ENCODE results near the gene PIF1.

Gene PIF1

DNA sequence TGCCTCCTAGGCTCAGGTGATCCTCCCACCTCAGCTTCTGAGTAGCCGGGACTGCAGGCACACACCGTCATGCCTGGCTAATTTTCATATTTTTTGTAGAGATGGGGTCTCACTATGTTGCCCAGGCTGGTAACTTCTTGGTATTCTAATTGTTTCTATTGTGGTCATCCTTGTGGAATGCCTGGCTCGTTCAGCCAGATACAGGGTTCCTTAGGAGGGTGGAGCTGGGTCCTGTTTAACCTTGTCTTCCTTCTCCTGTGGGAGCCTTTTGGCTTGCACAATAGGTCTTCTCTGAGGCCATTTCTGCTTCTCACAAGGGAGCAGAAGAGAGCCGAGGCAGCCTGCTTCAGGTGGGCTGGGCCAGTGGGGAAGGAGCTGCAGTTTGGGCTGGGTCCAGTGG is 32.0 kb upstream of the PIF1 start:
- peak overlapping the region; percentile 59 for H3K4me3 Mint-ChIP-seq
- H3K9me3 Mint-ChIP-seq = no peaks in the 10 kb centered on the region
- peaks cover 42% of the 10 kb centered on the region for H3K36me3 Mint-ChIP-seq (ENCODE audit: insufficient read depth)
- peaks cover 62% of the 10 kb centered on the region for H3K4me1 Mint-ChIP-seq
- ATAC-seq (replicated peaks; ENCODE audit: extremely low read depth, poor library complexity, severe bottlenecking) (no peak), DNase-seq (ENCODE audit: low spot score in 2 of 2) (no peak)
- H3K27ac Mint-ChIP-seq (ENCODE audit: low read depth) = peak overlapping the region; percentile 94
- no peaks in the 10 kb centered on the region for H3K27me3 Mint-ChIP-seq

DNA sequence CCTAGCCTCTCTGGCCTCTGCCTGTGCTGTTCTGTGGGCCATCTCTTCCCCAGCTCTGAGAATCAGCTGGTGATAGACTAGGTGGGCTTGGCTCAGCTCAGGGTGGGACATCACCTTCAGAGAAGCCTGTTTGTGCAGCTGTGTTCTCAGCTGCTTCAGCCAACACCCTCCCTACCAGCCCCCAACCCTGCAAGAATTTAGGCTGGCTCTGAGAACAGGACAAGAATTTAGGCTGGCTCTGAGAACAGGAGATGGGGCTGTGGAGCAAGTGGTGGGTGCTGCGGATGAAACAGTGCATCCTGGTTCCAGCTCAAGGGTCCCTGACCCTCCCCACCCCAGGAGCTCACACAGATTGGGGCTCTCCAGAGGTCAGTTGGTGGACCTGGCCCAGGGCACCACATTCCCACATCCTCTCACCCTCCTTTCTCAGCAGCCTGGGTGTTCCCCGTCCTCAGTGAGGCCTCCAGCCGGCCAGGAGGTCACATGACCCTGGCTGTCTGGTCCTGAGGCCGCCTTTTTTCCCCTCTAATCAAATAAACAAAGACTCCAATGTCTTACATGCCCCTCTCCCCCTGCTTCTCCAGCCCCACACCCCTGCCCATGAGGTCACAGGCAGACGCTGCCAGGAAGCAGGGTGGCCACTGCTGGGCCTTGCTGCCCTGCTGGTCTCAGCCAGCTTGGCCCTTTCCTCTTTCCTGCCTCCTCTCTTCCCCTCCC is 31.1 kb upstream of the PIF1 start:
- no peak for ATAC-seq (replicated peaks; ENCODE audit: extremely low read depth, poor library complexity, severe bottlenecking)
- Mint-ChIP-seq H3K27ac (ENCODE audit: low read depth) (peak overlapping the region; percentile 94), H3K36me3 (ENCODE audit: insufficient read depth) (peaks cover 40% of the 10 kb centered on the region), H3K4me1 (peaks cover 62% of the 10 kb centered on the region), H3K4me3 (peak overlapping the region; percentile 59), H3K27me3 (no peaks in the 10 kb centered on the region), H3K9me3 (no peaks in the 10 kb centered on the region)
- no peak for DNase-seq (ENCODE audit: low spot score in 2 of 2)

DNA sequence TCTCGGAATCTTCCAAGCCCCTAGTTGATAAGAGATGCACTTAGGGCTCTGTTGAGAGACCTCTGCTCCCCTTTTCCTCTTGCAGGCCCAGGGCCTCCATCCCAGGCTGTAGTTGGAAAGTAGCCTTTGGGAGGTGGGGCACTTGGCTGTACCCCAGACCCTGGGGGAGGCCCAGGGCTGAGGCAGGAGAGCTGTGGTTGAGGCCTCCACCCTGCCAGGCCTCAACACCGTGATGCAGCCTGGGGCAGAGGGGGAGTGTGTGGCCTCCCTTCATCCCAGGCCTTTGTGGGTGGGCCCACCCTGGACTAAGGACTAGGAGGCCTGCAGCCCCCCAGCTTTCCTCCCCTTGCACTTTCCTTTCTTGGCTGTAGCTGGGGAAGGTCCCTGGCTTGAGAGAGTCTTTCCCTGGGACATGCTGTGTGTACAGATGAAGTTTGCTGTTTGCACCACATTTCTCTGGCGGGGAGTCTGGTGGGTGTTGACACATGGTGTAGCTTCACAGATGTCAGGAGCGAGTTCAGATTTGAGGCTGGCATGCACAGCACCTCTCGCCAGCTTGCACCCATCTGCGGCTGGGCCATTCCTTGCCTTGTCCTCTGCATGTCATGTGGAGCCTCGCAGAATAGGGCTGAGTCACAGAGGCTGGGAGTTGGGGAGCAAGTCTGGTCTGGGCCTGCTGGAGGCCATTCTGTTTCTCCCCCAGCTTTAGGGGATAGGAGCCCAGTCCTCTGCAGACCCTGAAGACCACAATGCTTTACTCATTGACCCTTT is 29.9 kb upstream of the PIF1 start:
- Mint-ChIP-seq H3K4me3 (peak overlapping the region; percentile 53), H3K4me1 (peaks cover 70% of the 10 kb centered on the region), H3K27me3 (no peaks in the 10 kb centered on the region), H3K36me3 (ENCODE audit: insufficient read depth) (peaks cover 40% of the 10 kb centered on the region), H3K9me3 (no peaks in the 10 kb centered on the region), H3K27ac (ENCODE audit: low read depth) (peak overlapping the region; percentile 94)
- DNase-seq (ENCODE audit: low spot score in 2 of 2) (no peak), ATAC-seq (replicated peaks; ENCODE audit: extremely low read depth, poor library complexity, severe bottlenecking) (no peak)

DNA sequence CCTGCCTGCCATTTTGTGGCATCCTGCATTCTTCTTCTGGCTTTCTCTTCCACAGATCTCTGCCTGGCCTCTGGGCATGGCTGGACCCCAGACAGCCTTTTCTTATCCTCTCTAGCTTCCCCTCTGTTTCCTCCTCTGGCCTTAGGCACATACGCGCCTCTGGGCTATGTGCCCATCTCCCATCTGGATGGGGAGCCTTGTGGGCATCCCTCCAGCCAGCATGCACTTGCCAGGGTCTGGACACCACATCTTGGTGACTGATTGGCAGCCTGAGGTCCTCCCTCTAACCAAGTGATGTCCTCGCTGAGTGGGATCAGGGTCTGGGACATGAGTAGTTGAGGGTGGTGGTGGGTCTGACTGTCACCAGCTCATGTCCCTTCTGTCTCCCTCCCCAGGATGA is 29.1 kb upstream of the PIF1 start:
- Mint-ChIP-seq H3K27me3 (no peaks in the 10 kb centered on the region), H3K36me3 (ENCODE audit: insufficient read depth) (peaks cover 44% of the 10 kb centered on the region), H3K27ac (ENCODE audit: low read depth) (peak overlapping the region; percentile 94), H3K9me3 (no peaks in the 10 kb centered on the region), H3K4me3 (no peak overlapping the region), H3K4me1 (peaks cover 72% of the 10 kb centered on the region)
- ATAC-seq (replicated peaks; ENCODE audit: extremely low read depth, poor library complexity, severe bottlenecking) (no peak), DNase-seq (ENCODE audit: low spot score in 2 of 2) (no peak)

DNA sequence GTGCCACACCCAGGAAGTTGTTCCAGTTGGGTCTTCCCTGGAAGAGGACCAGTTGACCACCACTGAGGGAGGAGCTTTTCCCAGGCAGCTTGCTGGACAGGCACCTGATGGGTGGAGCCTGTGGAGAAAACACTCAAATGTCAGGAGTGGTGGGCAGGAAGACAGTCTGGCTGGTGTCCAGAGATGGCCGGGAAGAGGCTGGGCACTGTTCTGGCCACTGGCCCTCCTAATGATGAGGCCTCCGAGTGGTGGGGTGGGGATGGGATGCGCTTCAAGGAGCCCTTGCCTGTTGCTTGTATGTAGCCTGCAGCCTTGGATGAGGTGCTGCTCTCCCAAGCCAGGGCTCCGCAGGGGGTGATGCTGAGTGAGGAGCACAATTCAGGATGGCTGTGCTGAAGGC is 28.6 kb upstream of the PIF1 start:
- DNase-seq (ENCODE audit: low spot score in 2 of 2) (no peak), ATAC-seq (replicated peaks; ENCODE audit: extremely low read depth, poor library complexity, severe bottlenecking) (no peak)
- peaks cover 71% of the 10 kb centered on the region for H3K4me1 Mint-ChIP-seq
- peak overlapping the region; percentile 94 for H3K27ac Mint-ChIP-seq (ENCODE audit: low read depth)
- H3K36me3 Mint-ChIP-seq (ENCODE audit: insufficient read depth) = peaks cover 47% of the 10 kb centered on the region
- no peaks in the 10 kb centered on the region for H3K9me3 Mint-ChIP-seq
- no peak overlapping the region for H3K4me3 Mint-ChIP-seq
- no peaks in the 10 kb centered on the region for H3K27me3 Mint-ChIP-seq

DNA sequence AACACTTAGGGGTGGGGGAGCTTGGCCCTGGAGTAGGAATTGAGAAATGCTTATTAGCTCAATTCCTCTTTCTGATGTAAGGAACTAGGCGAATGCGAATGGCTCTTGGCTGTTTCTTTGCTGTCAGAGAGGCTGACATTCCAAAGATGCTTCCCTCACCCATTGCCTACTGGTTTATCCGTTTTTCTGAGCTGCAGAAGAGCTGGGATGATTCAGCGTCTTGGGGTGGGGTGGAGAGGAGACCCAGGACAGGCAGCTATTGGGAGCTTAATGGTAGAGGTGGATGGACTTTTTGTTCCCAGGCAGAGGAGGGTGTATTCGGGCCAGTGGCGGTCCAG is 26.0 kb upstream of the PIF1 start:
- H3K9me3 Mint-ChIP-seq = no peaks in the 10 kb centered on the region
- peaks cover 47% of the 10 kb centered on the region for H3K36me3 Mint-ChIP-seq (ENCODE audit: insufficient read depth)
- DNase-seq (ENCODE audit: low spot score in 2 of 2) = no peak
- H3K4me1 Mint-ChIP-seq = peaks cover 68% of the 10 kb centered on the region
- no peak for ATAC-seq (replicated peaks; ENCODE audit: extremely low read depth, poor library complexity, severe bottlenecking)
- H3K27me3 Mint-ChIP-seq = no peaks in the 10 kb centered on the region
- no peak overlapping the region for H3K4me3 Mint-ChIP-seq
- H3K27ac Mint-ChIP-seq (ENCODE audit: low read depth) = peak overlapping the region; percentile 38

DNA sequence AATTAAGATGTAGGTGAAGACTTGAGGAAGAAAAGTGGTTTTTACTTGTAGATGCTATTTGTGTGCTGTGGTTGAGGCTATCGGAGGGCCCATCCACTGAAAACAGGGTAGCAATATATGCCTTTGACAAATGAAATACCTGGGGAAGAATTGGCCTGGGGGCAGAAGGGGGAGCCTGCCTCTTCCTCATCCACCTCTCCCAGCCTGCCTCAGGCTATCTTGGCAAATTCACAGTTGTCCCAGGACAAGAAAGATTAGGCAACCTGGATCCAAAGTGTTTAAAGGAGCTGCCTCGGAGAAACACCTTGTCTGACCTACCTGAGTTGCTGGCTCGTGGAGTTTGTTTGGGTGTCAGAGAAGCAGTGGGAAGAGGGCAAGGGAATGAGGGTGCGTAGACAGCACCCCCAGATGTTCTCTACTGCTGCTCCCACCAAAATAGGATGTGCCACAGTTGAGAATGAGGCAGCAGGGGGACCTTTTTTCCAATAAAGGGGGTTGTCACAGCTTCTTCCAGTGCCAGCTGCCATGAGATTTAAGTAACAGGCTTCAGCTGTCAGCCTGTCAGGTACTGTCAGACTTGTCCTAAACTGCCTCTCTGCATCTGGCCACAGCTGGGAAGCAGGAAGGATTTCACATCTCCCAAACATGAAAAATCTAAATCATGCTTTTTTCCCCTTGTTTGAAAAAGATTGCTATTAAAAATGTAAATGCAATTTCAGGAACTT is 25.5 kb upstream of the PIF1 start:
- Mint-ChIP-seq H3K36me3 (ENCODE audit: insufficient read depth) (peaks cover 44% of the 10 kb centered on the region), H3K4me3 (no peak overlapping the region), H3K27ac (ENCODE audit: low read depth) (peak overlapping the region; percentile 38), H3K9me3 (no peaks in the 10 kb centered on the region), H3K4me1 (peaks cover 68% of the 10 kb centered on the region), H3K27me3 (no peaks in the 10 kb centered on the region)
- ATAC-seq (replicated peaks; ENCODE audit: extremely low read depth, poor library complexity, severe bottlenecking) (no peak), DNase-seq (ENCODE audit: low spot score in 2 of 2) (no peak)

DNA sequence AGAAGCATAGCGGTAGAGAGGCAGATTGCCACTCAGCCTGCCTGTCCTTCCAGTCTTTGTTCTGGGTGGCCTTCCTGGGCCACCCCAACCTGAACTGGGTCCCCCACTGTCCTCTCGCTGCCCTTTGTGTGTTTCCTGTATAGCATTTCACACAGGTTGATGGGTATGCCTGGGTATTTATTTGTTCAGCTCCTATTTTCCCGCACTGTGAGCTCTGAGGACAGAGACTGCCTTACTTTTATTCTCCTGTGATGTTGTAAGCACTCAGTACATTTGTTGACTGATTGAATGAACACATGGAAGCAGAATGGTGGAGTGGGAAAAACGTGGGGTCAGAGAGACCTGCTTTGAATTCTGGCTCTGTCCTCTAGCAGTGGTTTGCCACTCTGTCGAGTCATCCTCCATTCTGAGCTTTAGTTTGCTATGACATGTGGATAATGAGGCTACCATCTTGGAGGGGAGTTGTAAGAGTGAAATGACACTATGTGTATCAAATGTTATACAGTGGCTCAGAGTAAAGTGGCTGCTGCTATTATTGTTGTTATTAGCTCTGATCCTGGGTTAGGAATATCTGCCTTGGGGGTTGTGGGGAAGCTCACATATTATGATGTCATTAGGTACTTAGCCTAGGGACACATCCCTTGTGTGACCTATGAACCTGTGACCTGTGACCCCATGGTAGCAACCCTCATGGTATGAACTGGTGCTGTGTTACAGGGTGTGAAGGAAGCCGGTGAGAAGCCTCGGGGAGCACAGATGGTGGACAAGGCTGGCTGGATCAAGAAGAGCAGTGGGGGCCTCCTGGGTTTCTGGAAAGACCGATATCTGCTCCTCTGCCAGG is 22.6 kb upstream of the PIF1 start:
- Mint-ChIP-seq H3K9me3 (no peaks in the 10 kb centered on the region), H3K27ac (ENCODE audit: low read depth) (no peak overlapping the region), H3K4me3 (peak overlapping the region; percentile 5), H3K36me3 (ENCODE audit: insufficient read depth) (peaks cover 32% of the 10 kb centered on the region), H3K4me1 (peaks cover 74% of the 10 kb centered on the region), H3K27me3 (no peaks in the 10 kb centered on the region)
- DNase-seq (ENCODE audit: low spot score in 2 of 2) (no peak), ATAC-seq (replicated peaks; ENCODE audit: extremely low read depth, poor library complexity, severe bottlenecking) (no peak)

DNA sequence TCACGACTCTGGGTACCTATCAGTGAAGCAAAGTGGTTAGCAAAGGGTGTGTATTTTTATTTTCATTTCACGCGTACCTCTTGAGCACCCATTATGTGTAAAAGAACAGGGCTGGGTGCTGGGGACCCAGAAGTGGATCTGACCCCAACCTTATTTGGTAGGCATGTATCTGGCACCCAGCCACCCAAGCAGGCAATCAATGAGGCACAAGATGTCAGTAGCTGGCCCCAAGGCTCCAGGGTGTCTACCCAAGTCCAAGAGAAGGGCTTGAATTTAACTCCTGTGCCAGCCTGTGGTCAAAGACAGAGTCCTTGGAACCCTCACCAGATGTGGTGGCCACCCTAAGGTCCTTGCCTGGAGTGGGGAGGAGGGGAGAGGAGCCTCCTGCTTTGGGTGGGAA is 22.0 kb upstream of the PIF1 start:
- Mint-ChIP-seq H3K4me1 (peaks cover 81% of the 10 kb centered on the region), H3K4me3 (peak overlapping the region; percentile 48), H3K36me3 (ENCODE audit: insufficient read depth) (peaks cover 29% of the 10 kb centered on the region), H3K27me3 (no peaks in the 10 kb centered on the region), H3K9me3 (no peaks in the 10 kb centered on the region), H3K27ac (ENCODE audit: low read depth) (no peak overlapping the region)
- DNase-seq (ENCODE audit: low spot score in 2 of 2) = no peak
- no peak for ATAC-seq (replicated peaks; ENCODE audit: extremely low read depth, poor library complexity, severe bottlenecking)

DNA sequence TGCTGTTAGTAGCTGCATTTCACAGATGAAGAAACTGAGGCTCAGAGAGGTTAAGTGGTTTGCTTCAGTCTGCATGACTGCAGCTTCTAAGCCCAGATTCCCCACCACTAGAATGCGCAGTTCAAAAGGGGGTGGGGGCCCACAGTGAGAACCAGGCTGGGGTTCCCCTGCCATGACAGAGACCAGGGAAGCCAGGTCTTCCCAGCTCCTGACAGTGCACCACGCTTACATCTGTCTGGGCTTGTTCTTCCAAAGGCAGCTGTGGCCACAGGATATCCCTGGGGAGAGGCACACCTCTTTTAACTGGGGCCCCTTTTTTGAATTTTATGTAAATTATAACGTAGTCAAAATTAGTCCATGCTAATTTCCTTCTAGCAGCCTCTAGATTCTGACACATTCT is 21.6 kb upstream of the PIF1 start:
- H3K27ac Mint-ChIP-seq (ENCODE audit: low read depth) = no peak overlapping the region
- H3K9me3 Mint-ChIP-seq = no peaks in the 10 kb centered on the region
- ATAC-seq (replicated peaks; ENCODE audit: extremely low read depth, poor library complexity, severe bottlenecking) (no peak), DNase-seq (ENCODE audit: low spot score in 2 of 2) (no peak)
- H3K4me3 Mint-ChIP-seq = peak overlapping the region; percentile 95
- H3K4me1 Mint-ChIP-seq = peaks cover 81% of the 10 kb centered on the region
- H3K27me3 Mint-ChIP-seq = no peaks in the 10 kb centered on the region
- peaks cover 30% of the 10 kb centered on the region for H3K36me3 Mint-ChIP-seq (ENCODE audit: insufficient read depth)

DNA sequence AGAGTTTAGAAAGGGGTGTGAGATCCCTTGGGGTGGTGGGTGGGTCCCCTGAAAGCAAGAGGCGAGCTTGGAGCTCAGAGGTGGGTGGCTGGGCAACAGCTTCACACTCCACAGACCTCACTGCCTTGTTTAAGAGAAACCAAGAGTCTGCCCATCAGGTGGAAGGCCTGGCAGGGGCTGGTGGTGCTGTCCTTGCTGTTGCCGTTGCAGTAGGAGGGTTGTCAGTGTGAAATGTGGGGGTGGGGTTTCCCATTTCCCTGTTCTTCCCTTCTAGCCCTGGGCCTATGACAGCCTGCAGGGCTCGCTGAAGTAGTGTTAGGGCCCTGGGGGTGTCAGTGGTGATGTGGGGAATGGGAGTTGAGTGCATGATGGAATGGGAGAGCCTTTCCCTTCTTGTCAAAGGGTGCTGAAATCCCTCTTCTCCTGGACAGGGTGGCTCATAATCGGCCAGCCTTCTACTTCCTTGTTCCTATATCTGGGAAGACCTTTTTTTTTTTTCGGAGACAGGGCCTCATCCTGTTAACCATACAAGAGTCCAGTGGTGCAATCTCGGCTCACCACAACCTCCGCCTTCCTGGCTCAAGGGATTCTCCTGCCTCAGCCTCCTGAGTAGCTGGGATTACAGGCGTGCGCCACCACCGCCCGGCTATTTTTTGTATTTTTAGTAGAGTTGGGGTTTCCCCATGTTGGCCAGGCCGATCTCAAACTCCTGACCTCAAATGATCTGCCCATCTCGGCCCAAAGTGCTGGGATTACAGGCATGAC is 20.6 kb upstream of the PIF1 start:
- no peaks in the 10 kb centered on the region for H3K27me3 Mint-ChIP-seq
- H3K27ac Mint-ChIP-seq (ENCODE audit: low read depth) = peak overlapping the region; percentile 89
- ATAC-seq (replicated peaks; ENCODE audit: extremely low read depth, poor library complexity, severe bottlenecking) (no peak), DNase-seq (ENCODE audit: low spot score in 2 of 2) (no peak)
- H3K36me3 Mint-ChIP-seq (ENCODE audit: insufficient read depth) = peaks cover 27% of the 10 kb centered on the region
- H3K4me1 Mint-ChIP-seq = peaks cover 74% of the 10 kb centered on the region
- no peaks in the 10 kb centered on the region for H3K9me3 Mint-ChIP-seq
- peak overlapping the region; percentile 95 for H3K4me3 Mint-ChIP-seq

DNA sequence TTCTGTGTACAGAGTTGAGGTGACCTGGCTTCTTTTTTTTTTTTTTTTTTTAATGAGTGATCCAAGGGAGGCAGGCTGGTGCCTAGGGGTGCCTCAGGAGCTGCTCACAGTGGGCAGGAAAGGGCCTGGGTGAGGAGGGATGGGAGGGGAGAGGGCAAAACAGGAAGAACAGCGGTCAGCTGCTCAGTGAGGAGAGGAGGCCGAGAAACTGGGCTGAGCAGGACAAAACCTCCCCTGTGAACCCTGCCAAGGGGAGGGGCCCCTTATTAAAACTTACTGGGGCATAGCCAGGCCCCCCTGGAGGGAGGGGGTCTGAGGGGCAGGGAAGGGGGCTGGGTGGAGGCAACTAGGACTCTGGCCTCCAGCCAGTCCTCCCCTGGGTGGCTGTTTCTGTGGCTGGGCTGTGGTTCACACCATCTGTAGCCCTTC is 19.8 kb upstream of the PIF1 start:
- ATAC-seq (replicated peaks; ENCODE audit: extremely low read depth, poor library complexity, severe bottlenecking) = no peak
- Mint-ChIP-seq H3K4me3 (peak overlapping the region; percentile 95), H3K27ac (ENCODE audit: low read depth) (peak overlapping the region; percentile 89), H3K27me3 (no peaks in the 10 kb centered on the region), H3K36me3 (ENCODE audit: insufficient read depth) (peaks cover 25% of the 10 kb centered on the region), H3K9me3 (no peaks in the 10 kb centered on the region), H3K4me1 (peaks cover 75% of the 10 kb centered on the region)
- DNase-seq (ENCODE audit: low spot score in 2 of 2) = no peak

Data from central memory CD8-positive, alpha-beta T cell (primary cell).